Measurements from ENCODE around the gene FBXO42. TPM values are rescaled to one million over a fixed set of nuclear protein-coding genes. Genes with fewer than 3 reads are reported as not detected.

FBXO42 gene
- total RNA-seq, 1 donor from 2014 or later = 18.8 TPM

DNA sequence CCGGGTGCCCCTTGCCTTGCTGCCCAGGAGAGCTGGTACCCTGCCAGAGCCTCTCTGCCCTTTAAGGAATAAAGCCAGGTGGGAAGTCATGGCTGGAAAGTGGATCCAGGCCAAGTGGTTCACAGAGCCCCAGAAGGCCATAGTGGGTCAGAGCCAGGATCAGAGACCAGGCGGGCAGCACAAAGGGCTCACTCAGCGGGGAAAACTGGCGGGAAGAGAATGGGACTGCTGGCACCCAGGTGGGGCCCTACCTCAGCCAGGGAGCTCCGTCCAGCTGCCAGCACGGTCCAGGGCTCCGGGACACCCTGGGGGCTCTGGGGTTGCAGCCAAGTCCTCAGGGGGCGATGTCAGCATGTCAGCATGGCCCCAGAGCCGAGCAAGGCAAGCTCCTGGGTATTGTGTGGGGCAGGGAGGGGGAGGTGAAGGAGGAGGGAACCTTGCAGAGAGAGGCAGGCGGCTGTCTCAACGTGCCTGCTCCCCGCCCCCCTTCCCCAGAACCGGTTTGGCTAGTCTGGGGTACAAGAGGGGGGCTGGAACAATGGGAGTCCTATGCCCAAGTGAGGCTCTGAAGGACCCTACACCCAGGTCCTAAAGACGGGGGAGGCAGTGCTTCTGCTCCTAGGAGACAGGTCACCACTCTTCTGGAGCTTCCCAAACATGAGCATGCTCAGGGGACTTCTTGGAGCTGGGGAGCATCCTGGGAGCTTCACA is 139.9 kb downstream of the FBXO42 start, which contains the start of gene ARHGEF19:
Gene ARHGEF19, minus strand, starts transcription at position 402 of the 711 bp plus-strand sequence. CDS start 3,598 bp downstream, outside the sequence.
- Mint-ChIP-seq H3K27ac (peak within 1 kb of the TSS; percentile 35), H3K4me3 (no peak within 1 kb of the TSS), H3K4me1 (peaks cover 35% of the 10 kb centered on the region), H3K9me3 (no peaks in the 10 kb centered on the region), H3K27me3 (ENCODE audit: insufficient read depth, low read depth) (peaks cover 16% of the 10 kb centered on the region), H3K36me3 (no peaks in the 10 kb centered on the region)
- peak; percentile 54 for DNase-seq (ENCODE audit: low spot score)
- H3K4me3 ChIP-seq = peak within 1 kb of the TSS; percentile 37
- no peaks in the 10 kb centered on the region for H4K20me1 ChIP-seq (ENCODE audit: low read depth)
- peaks cover 21% of the 10 kb centered on the region for H3K27me3 ChIP-seq
- H2AFZ ChIP-seq (replicated peaks) = peak within 1 kb of the TSS; percentile 82
- H3K4me1 ChIP-seq = peaks cover 20% of the 10 kb centered on the region
- H3K9ac ChIP-seq = peak within 1 kb of the TSS; percentile 18
- peaks cover 25% of the 10 kb centered on the region for H3F3A ChIP-seq (ENCODE audit: low read depth)
- H3K27ac ChIP-seq = no peak within 1 kb of the TSS
- H3K79me2 ChIP-seq (ENCODE audit: low read depth) = no peaks in the 10 kb centered on the region
- peak within 1 kb of the TSS; percentile 72 for H3K4me2 ChIP-seq
- no peaks in the 10 kb centered on the region for H3K36me3 ChIP-seq
- H3K9me3 ChIP-seq (ENCODE audit: low read depth) = no peaks in the 10 kb centered on the region
- TF ChIP-seq EZH2phosphoT487 (IDR thresholded peaks at IDR 0.05) (no peak), EZH2 (IDR thresholded peaks at IDR 0.05) (no peak)
- TF ChIP-seq, protein P1, sequence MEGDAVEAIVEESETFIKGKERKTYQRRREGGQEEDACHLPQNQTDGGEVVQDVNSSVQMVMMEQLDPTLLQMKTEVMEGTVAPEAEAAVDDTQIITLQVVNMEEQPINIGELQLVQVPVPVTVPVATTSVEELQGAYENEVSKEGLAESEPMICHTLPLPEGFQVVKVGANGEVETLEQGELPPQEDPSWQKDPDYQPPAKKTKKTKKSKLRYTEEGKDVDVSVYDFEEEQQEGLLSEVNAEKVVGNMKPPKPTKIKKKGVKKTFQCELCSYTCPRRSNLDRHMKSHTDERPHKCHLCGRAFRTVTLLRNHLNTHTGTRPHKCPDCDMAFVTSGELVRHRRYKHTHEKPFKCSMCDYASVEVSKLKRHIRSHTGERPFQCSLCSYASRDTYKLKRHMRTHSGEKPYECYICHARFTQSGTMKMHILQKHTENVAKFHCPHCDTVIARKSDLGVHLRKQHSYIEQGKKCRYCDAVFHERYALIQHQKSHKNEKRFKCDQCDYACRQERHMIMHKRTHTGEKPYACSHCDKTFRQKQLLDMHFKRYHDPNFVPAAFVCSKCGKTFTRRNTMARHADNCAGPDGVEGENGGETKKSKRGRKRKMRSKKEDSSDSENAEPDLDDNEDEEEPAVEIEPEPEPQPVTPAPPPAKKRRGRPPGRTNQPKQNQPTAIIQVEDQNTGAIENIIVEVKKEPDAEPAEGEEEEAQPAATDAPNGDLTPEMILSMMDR (IDR thresholded peaks at IDR 0.05) = no peak

DNA sequence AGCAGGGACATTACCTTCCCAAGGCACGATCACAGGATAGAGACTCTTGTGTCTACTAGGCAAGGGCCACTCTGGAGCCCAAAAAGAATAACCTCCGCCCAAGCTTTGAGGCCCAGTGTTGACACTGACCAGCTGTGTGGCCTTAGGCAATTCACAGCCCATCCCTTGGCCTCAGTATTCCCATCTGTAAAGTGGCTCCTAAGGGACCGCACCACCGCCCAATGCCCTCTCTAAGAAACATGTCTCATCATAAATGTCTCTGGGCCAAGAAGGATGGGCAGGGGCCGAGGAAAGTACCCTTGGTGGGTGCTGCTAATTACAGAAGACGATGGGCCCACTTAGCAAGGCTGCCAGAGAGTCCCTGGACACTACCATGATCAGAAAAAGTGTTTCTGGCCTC is 140.5 kb downstream of the FBXO42 start:
- peaks cover 20% of the 10 kb centered on the region for H3K27me3 ChIP-seq
- H3K9ac ChIP-seq = peak overlapping the region; percentile 18
- H4K20me1 ChIP-seq (ENCODE audit: low read depth) = no peaks in the 10 kb centered on the region
- H3K4me3 ChIP-seq = peak overlapping the region; percentile 37
- no peak for DNase-seq (ENCODE audit: low spot score)
- peaks cover 27% of the 10 kb centered on the region for H3F3A ChIP-seq (ENCODE audit: low read depth)
- no peaks in the 10 kb centered on the region for H3K36me3 ChIP-seq
- Mint-ChIP-seq H3K27ac (peak overlapping the region; percentile 35), H3K4me3 (no peak overlapping the region), H3K36me3 (no peaks in the 10 kb centered on the region), H3K9me3 (no peaks in the 10 kb centered on the region), H3K27me3 (ENCODE audit: insufficient read depth, low read depth) (peaks cover 18% of the 10 kb centered on the region), H3K4me1 (peaks cover 34% of the 10 kb centered on the region)
- peak overlapping the region; percentile 72 for H3K4me2 ChIP-seq
- H2AFZ ChIP-seq (replicated peaks) = peak overlapping the region; percentile 82
- H3K4me1 ChIP-seq = peaks cover 20% of the 10 kb centered on the region
- no peak overlapping the region for H3K27ac ChIP-seq
- TF ChIP-seq, protein P1 (IDR thresholded peaks at IDR 0.05) = no peak
- TF ChIP-seq EZH2 (IDR thresholded peaks at IDR 0.05) (no peak), EZH2phosphoT487 (IDR thresholded peaks at IDR 0.05) (no peak)
- H3K79me2 ChIP-seq (ENCODE audit: low read depth) = no peaks in the 10 kb centered on the region
- H3K9me3 ChIP-seq (ENCODE audit: low read depth) = no peaks in the 10 kb centered on the region

DNA sequence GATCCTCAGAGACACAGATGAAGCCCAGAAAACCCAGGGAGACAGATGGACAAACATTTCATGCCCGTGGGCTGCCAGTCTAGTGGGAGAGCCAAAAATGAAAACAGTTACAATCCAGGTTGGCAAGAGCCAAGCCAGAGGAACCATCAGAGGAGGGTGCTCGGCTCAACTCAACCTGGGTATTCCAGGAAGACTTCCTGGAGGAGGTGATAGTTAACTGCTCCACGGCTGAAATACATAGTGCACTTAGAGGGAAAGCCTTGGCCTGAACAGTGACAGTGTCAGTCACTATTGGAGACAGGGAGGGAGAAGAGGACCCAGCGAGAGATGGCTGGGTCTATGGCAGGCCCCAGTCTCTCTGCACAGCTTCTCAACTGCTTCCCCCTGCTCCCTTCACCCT is 141.7 kb downstream of the FBXO42 start:
- Histone ChIP-seq H3K36me3 (no peaks in the 10 kb centered on the region), H3F3A (ENCODE audit: low read depth) (peaks cover 26% of the 10 kb centered on the region), H2AFZ (replicated peaks) (no peak overlapping the region), H3K4me1 (peaks cover 15% of the 10 kb centered on the region), H3K27me3 (peaks cover 13% of the 10 kb centered on the region), H3K4me2 (peak overlapping the region; percentile 56), H3K9me3 (ENCODE audit: low read depth) (no peaks in the 10 kb centered on the region), H3K9ac (no peak overlapping the region), H3K27ac (no peak overlapping the region), H3K4me3 (no peak overlapping the region), H3K79me2 (ENCODE audit: low read depth) (no peaks in the 10 kb centered on the region), H4K20me1 (ENCODE audit: low read depth) (no peaks in the 10 kb centered on the region)
- DNase-seq (ENCODE audit: low spot score) = no peak
- Mint-ChIP-seq H3K4me1 (peaks cover 33% of the 10 kb centered on the region), H3K36me3 (no peaks in the 10 kb centered on the region), H3K27me3 (ENCODE audit: insufficient read depth, low read depth) (peaks cover 16% of the 10 kb centered on the region), H3K9me3 (no peaks in the 10 kb centered on the region), H3K4me3 (no peak overlapping the region), H3K27ac (no peak overlapping the region)
- no peak for TF ChIP-seq EZH2 (IDR thresholded peaks at IDR 0.05)
- no peak for TF ChIP-seq EZH2phosphoT487 (IDR thresholded peaks at IDR 0.05)
- TF ChIP-seq, protein P1 (IDR thresholded peaks at IDR 0.05) = no peak
